ENCODE results near the gene LPP. TPM values are rescaled to one million over a fixed set of nuclear protein-coding genes. Genes with fewer than 3 reads are reported as not detected.
A peak's percentile ranks its signal among the peaks of the same experiment; 100 is the strongest.

Gene LPP
- total and polyA plus RNA-seq, 8 donors = 4.9 to 84.4 (median 45.9) TPM

- no peak for DNase-seq
- Histone ChIP-seq H3K36me3 (no peaks in the 10 kb centered on the region), H3K27me3 (no peaks in the 10 kb centered on the region), H3K4me1 (peaks cover 0 to 9% (median 4%) of the 10 kb centered on the region in 3 donors), H3K4me3 (no peak overlapping the region), H3K9me3 (no peaks in the 10 kb centered on the region), H3K27ac (no peak overlapping the region)
- WGBS, 2 donors = 94 to 98% methylated on average over 4 of the region's 4 CpGs
- TF ChIP-seq, protein P1, sequence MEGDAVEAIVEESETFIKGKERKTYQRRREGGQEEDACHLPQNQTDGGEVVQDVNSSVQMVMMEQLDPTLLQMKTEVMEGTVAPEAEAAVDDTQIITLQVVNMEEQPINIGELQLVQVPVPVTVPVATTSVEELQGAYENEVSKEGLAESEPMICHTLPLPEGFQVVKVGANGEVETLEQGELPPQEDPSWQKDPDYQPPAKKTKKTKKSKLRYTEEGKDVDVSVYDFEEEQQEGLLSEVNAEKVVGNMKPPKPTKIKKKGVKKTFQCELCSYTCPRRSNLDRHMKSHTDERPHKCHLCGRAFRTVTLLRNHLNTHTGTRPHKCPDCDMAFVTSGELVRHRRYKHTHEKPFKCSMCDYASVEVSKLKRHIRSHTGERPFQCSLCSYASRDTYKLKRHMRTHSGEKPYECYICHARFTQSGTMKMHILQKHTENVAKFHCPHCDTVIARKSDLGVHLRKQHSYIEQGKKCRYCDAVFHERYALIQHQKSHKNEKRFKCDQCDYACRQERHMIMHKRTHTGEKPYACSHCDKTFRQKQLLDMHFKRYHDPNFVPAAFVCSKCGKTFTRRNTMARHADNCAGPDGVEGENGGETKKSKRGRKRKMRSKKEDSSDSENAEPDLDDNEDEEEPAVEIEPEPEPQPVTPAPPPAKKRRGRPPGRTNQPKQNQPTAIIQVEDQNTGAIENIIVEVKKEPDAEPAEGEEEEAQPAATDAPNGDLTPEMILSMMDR (IDR thresholded peaks at IDR 0.05) = no peak
- no peak for ATAC-seq
- FAIRE-seq = no peak
- intact Hi-C loops (cut with DNase I) = no loop called here
Observed at GRCh38 chr3:188236271-188236670, 82.3 kb downstream of the LPP start.

DNA sequence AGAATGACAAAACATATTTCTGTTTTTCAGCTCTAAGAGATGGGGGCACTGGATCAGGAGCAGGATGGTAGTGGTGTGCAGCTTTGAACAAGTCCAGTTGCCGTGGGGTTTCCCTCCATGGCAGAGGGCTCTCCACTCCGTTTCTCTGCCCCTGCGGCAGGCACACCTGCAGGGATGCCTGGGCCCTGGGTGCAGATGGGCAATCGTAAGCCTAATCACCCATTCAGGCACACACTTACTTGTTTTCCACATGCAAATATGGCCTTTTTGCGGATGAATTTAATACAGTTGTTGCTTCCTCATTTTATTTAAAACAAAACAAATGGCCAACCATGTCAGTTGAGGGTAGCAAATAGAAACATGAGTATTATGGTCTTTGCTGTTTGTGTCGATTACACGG, 85.1 kb downstream of the LPP start:
- ATAC-seq = no peak
- Histone ChIP-seq H3K9me3 (no peaks in the 10 kb centered on the region), H3K4me1 (peaks cover 0 to 4% (median 0%) of the 10 kb centered on the region in 3 donors), H3K36me3 (no peaks in the 10 kb centered on the region), H3K27ac (no peak overlapping the region), H3K27me3 (no peaks in the 10 kb centered on the region), H3K4me3 (no peak overlapping the region)
- WGBS, 2 donors = 90 to 97% methylated on average over 7 of the region's 7 CpGs
- FAIRE-seq = no peak
- DNase-seq = no peak
- TF ChIP-seq, protein P1 (IDR thresholded peaks at IDR 0.05) = no peak
- intact Hi-C loops (cut with DNase I) = no loop called here

- 98% methylated on average over 1 of the region's 1 CpG for WGBS, 2 donors
- FAIRE-seq = no peak
- H3K4me3 ChIP-seq = no peak overlapping the region
- H3K9me3 ChIP-seq = no peaks in the 10 kb centered on the region
- ATAC-seq = no peak
- H3K27me3 ChIP-seq = no peaks in the 10 kb centered on the region
- intact Hi-C loops (cut with DNase I) = no loop called here
- no peaks in the 10 kb centered on the region for H3K36me3 ChIP-seq
- no peak overlapping the region for H3K27ac ChIP-seq
- TF ChIP-seq, protein P1 (IDR thresholded peaks at IDR 0.05) = no peak
- H3K4me1 ChIP-seq = peaks cover 0 to 4% (median 0%) of the 10 kb centered on the region in 3 donors
- no peak for DNase-seq
Observed at GRCh38 chr3:188239577-188239976, 85.6 kb downstream of the LPP start.

GRCh38 chr3:188240189-188240981, 86.4 kb downstream of the LPP start:
- Histone ChIP-seq H3K4me3 (no peak overlapping the region), H3K4me1 (peaks cover 0 to 4% (median 0%) of the 10 kb centered on the region in 3 donors), H3K27me3 (no peaks in the 10 kb centered on the region), H3K9me3 (no peaks in the 10 kb centered on the region), H3K27ac (no peak overlapping the region), H3K36me3 (no peaks in the 10 kb centered on the region)
- WGBS, 2 donors = 89 to 92% methylated on average over 7 of the region's 7 CpGs
- FAIRE-seq (no peak), ATAC-seq (no peak), DNase-seq (no peak)
- TF ChIP-seq, protein P1 (IDR thresholded peaks at IDR 0.05) = no peak
- intact Hi-C loops (cut with DNase I) = no loop called here

- no peak for FAIRE-seq
- TF ChIP-seq, protein P1 (IDR thresholded peaks at IDR 0.05) = no peak
- Histone ChIP-seq H3K27ac (no peak overlapping the region), H3K36me3 (no peaks in the 10 kb centered on the region), H3K4me3 (no peak overlapping the region), H3K27me3 (no peaks in the 10 kb centered on the region), H3K9me3 (no peaks in the 10 kb centered on the region), H3K4me1 (peaks cover 0 to 4% (median 0%) of the 10 kb centered on the region in 3 donors)
- WGBS, 2 donors = 69 to 70% methylated on average over 7 of the region's 7 CpGs
- intact Hi-C loops (cut with DNase I) = no loop called here
- ATAC-seq = peak in 3 of 4 donors; percentile 22 to 84 (median 65)
- no peak for DNase-seq
Observed at GRCh38 chr3:188241072-188241471, 87.1 kb downstream of the LPP start.
